A172 (cell line): ENCODE data around the gene B3GLCT. TPM values are rescaled to one million over a fixed set of nuclear protein-coding genes. Genes with fewer than 3 reads are reported as not detected.
A peak's percentile ranks its signal among the peaks of the same experiment; 100 is the strongest.
"Not testable (repeated sequence)": the region's sequence is repeated elsewhere in the genome, so short reads cannot be mapped to it uniquely, and the experiment has no call there.

ENCODE experiments used
- DNase-seq: peaks from one replicate; pipeline ENCODE4 v3.0.0-alpha.2; 2015; ENCODE audit warnings: low spot score
- total RNA-seq: library from RNA; depleted of rRNA; stranded (reverse); fragments of >200 nt; shearing (Covaris generic); gene quantifications from 2 replicates; pipeline ENCODE4 v1.2.3, GENCODE V29; 2014; rRNA removed

Gene B3GLCT
- total RNA-seq, result 16.7 and 20.0 TPM in 2 replicates

DNA sequence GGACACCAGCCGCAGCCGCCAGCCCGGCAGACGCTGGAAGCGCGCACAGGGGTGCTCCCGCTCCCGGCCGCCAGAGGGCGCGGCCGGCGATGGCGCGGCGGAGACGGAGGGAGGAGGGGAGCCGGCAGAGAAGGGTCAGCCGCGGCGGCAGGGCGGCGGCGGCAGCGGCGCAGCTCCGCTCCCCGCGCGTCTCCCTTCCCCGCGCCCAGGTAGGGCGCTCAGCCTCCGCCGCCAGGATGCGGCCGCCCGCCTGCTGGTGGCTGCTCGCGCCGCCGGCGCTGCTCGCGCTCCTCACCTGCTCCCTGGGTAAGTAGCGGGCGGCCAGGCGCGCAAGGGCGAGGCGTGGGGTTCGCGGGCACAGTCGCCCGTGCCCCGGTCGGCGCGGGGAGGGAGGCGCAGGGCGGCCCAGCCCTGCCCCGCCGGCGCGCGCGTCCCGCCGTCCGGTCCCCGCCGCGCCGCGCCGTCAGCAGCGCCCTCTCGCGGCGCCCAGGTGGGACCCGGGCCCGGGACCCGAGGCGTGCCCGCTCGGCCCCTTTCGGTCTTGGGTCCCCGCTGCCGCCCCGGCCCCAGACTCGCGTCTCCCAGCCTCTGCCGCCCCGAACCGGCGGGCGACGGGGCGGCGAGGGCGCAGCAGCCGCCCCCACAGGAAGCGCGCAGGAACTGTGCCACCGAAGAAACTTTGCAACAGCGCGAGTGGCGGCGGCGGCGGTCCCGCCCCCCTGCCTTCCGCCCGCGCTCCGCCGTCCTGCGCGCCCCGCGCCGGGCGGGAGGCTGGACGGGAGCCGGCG is at the start of gene B3GLCT:
Gene B3GLCT, plus strand, starts transcription at position 127 of the 788 bp plus-strand sequence. Its CDS starts 110 bp downstream, at position 237.
- peak; percentile 55 for DNase-seq

DNA sequence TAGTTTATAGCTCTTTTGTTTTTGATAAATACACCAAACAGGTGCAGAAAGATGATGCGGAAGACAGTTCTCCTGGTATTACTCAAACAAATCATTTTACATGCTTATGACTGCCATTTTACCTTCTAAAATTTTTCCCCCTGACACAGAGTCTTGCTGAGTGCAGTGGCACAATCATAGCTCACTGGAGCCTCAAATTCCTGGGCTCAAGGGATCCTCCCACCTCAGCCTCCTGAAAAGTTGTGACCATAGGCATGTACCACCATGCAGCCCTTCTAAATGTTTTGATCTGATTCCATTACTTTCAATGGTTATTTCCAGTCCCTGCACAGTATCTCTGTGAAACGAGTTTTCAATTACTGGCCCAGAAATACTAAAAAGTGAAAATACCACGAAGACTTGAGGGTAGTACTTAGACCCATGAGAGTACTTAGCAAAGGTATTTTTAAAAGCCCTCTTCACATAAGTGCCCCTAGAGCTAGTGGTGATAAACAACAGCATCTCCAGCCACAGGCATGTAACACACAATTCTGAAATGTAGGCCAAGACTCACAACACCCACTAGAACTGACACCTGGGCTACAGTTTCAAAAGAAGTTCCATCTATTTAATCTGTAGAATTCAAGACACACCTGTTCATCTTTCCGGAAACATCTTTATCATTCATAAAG is 49.3 kb upstream of the B3GLCT start:
- DNase-seq, result no peak

DNA sequence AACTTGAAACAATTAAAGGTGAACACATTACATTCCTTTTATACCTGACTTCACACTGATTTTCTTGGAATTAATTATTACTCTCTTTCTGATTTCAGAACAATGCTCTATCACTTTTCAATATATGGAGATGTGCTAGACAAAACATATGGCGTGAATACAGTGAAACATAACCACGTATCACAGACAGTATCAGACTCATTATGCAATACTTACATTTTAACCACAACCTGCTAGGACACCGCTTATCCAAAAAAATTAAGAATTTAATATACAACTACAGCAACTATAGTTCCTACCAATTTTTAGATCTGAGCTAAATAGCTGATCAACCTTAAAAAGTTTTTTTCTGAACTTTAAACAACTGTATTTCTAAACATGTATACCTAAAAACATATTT is 47.9 kb upstream of the B3GLCT start:
- no peak for DNase-seq

DNA sequence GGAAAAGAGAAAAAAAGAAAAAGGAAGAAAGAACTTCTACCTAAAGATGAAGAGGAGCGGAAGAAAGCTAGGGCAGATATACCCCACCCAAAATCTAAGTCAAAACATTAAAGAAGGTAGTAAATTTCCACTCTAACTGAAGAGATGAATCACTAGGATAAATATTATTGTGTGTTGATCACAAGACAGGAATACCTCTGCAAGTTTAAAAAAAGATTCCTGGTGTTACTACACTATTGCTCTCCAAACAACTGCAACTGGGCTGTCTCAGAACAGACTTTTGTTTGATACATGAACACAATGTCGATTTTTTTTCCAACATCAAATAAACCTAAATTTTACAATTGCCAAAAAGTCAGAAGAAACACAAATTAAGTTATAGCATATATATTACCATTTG is 44.8 kb upstream of the B3GLCT start:
- DNase-seq, result no peak

DNA sequence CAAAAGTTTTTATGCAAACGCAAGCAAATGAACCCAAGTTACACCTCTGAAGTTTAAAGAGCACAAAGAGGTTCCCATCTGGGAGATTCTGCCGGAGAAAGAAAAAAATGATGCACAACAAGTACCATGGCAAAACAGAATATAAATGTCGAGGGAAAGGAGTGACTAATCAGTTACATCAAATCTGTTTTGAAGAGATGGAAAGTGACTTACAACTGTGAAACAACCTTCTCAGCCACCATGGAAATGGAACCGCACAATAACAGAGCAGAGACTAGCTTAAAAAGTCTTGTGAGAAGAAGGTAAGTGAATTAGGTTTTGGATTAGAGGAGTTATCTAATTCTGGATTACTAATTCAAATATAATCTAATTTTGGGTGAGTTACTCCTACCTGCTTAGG is 40.5 kb upstream of the B3GLCT start:
- DNase-seq, result peak; percentile 8

DNA sequence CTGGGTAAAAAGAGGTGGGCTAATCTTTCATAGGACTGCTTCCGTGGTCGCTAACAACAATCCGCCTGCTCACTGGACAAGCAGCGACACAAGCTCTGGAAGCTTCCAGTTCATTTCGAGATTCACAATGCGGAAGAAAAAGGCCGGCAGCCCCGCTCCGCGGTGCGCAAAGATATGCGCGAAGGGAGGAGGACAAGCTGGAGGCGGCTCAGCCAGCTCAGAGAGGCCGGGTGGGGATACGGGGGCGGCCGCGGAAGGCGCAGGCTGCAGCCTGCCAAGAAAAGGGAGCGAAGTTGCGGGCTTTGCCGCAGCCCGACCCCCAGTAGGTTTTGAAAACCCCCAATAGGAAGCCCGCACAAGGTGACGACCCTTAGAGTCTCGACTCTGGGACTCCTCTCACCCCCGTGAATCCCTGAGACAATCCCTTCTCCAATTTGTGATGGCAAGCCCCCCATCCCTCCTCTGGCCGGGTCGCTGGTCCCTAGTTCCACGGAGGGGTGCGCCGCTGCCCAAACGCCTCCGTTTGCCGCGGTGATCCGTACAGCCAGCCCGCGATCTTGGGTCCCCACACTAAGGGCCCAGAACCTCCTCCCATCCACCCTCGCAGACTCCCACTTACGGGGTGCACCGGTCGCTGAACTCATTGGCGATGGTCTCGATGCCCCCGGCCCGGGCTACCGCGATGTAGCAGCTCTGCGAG is 38.8 kb upstream of the B3GLCT start:
- no peak for DNase-seq

DNA sequence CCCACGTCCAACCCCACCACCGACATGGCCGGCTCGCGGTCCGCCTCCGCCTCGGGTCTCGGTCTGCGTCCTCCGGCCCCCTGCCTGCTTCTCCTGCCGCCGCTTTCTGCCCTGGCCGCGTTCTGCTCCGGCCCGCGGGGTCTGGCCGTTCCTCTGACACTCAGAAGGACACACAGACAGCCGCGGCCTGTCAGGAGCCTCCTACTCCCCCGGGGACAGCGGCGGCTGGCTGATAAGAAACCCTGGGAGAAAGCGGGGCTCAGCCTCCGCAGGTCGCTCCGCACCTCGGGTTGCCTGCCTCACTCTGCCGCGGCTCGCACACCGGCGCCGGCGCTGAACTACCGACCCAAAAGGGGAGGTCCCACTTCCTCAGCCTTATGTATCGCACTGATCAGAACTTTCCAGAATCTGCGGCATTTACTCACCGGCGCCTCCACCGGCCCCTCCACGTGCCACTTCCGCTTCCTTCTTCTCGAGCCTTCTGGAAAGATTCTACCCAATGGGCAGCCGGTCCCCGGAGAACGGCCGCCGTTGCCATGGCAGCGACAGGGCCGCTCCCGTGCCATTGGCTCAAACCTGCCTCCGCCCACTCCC is 38.1 kb upstream of the B3GLCT start, which contains the start of gene HSPH1:
Gene HSPH1, minus strand, starts transcription at position 348 of the 594 bp plus-strand sequence. Its CDS starts 322 bp downstream, at position 26.
- peak; percentile 96 for DNase-seq

DNA sequence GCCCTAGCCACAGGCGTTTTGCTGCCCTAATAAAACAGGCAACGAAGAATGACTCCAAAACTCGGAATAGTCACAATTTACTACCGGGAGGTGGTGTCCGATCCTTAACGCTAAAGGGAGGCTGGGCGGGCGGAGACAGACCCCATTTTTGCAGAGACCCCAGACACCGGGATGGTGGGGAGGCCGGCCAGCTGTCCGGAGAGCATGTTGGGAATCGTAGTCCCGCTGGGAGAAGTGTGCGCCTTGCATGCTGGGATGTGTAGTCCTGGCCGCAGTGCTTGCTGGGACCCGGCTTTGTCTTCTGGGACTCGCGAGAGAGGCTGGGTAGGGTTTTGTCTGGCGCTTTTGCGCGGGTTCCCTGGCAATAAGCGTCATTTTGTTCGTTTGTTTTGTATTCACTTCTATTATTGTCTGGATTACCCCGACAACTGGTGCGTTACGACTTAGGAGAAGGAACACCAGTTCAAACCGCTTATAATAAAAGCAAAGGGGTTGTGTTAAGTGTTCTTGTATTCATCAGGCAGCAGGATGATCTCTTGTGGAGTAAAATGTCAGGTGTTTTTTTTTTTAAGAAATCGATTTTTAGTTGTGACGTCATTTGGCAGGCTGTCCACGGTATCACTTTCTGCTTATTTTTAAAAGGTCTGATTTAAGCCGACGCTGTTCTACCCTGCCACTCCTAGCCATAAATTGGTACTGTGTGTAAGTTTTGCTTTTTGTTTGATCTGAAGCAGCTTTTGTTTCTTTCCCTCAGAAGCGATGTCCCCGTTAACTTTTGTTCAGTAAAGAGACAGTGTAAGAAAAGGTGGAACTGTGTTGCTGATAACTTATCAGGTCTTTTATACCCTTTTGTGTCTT is 37.4 kb upstream of the B3GLCT start:
- peak; percentile 94 for DNase-seq

DNA sequence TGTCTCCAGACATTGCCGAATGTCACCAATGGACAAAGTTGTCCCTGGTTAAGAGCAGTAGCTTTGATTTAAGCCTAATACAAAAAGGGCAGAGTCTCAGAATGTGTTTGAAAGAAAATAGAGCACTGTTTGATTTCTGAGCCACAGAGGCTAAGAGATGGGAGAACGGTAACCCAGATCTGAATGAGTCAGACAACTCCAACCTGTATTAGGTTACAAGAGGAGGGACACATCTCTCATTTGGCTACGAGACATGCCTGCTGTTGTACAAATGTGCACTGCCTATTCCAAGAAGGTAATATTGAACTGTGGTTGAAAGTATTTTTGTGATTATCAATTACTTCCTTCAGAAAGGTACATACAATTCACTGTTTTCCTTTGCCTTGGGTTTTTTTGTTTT is 33.2 kb upstream of the B3GLCT start:
- no peak for DNase-seq

DNA sequence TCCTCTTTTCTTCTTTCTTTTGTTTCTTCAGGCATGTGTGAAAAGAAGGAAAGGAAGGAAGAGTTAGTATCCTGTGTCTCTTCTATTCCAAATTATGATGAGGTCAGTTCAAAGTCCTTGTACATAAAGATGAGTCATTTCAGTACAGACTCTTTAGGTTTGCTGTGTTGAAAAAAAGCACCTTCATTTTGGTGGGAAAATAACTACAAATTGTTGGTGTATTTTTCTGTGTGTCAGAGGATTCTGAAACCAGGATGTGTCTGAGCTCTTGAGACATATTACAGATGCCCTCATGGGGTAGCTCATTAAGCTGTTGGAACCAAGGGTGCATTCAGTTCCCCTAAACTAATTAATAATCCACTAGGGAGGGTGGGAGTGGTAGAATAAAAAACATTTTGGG is 32.3 kb upstream of the B3GLCT start:
- no peak for DNase-seq

DNA sequence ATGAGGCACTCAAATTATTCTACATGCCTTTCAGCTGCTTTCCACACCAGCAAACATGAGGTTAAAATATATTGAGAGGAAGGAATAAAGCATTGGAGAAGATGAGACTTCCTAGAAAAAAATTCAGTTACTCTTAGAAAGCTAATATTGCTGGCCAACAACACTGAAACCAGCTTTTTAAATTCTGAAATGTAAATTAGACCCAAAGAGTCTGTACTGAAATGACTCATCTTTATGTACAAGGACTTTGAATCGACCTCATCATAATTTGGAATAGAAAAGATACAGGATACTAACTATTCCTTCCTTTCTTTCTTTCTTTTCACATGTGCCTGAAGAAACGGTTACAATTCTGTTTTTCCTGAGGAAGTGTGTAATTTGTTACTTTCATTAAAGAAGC is 31.6 kb upstream of the B3GLCT start:
- no peak for DNase-seq

DNA sequence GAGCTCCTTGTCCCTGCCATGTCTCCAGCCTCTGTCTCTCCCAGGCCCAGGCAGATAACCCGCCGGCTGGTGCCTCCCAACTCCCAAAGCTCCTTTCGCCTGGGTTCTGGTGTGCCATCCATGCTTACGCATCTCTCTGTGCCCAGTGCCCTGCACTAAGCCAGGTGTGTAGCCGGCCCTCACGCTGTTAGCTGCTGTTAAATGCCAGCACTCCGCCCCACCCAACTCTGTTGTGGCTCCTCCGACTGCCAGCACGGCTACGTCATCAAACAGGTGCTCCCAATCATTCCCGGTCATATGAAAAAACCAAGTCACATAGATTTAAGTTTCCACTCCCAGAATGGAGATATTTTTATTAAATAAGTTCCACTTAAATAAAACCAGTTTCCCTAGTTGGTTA is 31.0 kb upstream of the B3GLCT start:
- no peak for DNase-seq

DNA sequence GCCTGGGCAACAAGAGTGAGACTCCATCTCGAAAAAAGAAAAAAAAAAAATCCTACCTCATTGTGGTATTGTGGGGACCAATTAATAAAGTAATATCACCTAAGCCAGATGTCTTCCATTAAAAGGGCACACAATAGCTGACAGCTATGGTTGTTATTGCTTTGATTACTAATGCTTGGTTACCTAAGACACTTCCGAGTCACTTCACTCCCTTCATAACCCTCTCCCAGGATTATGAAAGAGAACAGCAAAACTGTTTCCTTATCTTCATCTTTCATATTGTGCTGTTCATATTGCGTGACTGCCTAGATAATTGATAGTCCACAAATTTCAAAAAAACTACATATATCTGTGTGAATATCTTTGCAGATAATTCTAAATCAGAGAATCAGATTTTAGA is 27.8 kb upstream of the B3GLCT start:
- peak; percentile 52 for DNase-seq

DNA sequence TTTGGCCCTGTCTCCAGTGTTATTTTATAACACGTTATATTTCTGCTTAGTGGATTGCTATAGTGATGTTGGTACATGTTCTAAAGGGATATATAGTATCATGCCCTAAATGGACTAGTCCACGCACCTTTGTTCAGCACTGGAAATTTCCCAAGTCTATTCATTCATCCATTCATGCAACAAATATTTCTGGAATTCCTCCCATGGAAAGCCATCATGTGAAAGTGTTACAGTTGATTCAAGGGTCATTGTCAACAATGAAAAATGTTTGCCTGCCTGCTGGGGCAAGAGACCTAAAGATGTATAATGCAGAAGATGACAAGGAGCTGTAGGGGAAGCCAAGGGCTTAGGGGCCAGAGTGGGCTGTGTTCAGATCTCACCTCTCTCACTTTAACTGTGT is 27.2 kb upstream of the B3GLCT start:
- peak; percentile 95 for DNase-seq

DNA sequence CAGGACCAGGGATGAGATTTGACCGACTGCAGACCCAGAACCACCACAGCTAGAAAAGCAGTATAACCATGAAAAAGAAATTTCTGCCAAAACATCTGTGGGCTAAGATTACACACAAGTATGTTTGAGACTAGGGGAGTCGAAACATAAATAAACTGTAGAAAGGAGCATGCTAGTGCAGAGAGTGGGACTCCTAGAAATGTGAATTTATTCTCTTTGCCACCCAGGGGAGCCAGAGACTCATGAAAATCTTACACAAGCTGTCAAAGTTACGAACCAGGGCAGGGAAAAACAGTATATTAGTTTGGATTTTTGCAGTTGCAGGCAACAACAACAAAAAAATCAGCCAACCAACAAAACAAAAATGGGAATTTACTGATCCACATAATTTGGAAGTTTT is 25.8 kb upstream of the B3GLCT start:
- DNase-seq, result no peak

DNA sequence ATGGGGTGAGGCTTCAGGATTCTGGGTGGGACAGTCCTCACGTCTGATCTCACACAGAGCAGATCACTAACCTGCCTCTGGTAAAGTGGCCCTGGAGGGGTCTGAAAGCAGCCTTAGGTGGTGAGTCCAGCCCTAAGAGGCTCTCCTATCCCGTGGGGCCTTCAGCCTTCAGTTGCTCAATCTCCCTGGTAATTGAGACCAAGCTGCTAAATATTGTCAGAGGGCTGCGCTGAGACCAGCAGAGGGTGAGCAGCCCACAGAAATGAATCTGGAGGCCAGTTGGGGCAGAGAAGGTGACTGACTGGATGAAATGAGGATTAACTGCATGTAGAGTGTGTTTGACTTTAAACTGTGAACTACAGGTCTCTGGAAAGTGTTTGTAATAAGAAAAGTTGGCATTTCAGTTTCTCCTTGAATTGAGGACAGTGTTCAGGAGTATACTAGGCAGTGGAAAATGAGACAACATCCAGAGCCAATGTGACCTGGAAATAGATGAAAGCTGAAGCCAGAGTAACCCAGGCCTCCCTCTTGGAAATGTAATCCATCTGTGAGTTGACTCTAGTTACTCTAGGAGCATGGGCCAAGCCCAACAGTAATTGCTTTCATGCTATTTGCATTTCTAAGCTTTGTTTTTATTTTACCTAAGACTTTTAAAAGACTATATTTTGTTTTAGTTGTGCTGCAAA is 23.8 kb upstream of the B3GLCT start:
- DNase-seq, result no peak

DNA sequence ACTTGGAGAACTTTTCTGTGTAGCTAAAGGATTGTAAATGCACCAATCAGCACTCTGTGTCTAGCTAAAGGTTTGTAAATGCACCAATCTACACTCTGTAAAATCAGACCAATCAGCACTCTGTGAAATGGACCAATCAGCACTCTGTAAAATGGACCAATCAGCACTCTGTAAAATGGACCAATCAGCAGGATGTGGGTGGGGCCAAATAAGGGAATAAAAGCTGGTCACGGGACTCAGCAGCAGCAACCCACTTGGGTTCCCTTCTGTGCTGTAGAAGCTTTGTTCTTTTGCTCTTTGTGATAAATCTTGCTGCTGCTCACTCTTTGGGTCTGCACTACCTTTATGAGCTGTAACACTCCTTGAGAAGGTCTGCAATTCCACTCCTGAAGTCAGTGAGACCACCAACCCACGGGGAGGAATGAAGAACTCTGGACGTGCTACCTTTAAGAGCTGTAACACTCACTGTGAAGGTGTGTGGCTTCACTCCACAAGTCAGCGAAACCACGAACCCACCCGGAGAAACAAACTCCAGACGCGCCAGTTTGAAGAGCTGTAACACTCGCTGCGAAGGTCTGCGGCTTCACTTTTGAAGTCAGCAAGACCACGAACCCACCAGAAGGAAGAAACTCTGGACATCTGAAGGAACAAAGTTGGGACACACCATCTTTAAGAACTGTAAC is 21.8 kb upstream of the B3GLCT start:
- DNase-seq, result not testable (repeated sequence)

DNA sequence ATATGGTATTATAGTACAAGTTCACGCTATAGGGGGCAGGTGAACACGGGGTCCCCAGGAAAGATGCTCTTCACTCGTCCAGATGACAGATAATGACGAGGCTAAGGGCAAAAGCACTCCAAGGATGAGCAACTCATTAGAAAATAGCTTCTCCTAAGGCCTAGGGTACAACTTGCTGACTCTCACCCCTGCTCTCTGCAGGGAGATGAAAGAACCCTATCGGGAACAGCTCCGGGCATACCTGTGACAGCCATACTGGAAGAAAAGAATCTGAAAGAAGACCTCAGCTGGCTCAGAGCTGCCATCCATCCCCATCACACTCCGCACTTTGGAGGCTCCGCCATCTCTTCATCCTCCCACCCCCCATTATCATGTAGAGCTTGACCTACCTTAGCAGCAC is 20.5 kb upstream of the B3GLCT start:
- DNase-seq, result no peak

DNA sequence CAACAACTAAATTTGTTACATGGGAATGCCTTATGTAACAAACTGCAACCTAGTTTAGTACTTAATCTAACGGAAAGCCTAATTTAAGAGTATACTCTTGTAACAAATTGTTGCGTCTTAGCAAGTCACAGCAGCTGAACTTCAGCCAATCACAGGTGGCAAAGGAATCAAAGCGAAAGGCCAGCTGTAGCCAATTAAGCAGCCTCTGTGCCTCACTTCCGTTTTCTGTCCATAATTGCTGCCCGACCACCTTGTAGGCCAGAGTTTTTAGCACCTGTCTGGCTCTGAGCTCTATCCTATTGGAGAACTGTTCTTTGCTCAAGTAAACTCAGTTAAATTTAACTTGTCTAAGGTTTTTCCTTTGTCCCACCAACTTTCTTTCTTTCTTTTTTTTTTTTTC is 20.0 kb upstream of the B3GLCT start:
- no peak for DNase-seq

DNA sequence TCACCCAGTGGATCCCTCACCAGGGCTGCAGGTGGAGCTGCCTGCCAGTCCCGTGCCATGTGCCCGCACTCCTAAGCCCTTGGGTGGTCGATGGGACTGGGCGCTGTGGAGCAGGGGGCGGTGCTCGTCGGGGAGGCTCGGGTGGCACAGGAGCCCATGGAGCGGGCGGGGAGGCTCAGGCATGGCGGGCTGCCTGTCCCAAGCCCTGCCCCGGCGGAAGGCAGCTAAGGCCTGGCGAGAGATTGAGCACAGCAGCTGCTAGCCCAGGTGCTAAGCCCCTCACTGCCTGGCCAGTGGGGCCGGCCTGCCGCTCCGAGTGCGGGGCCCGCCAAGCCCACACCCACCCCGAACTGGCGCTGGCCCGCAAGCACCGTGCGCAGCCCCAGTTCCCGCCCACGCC is 16.8 kb upstream of the B3GLCT start:
- no peak for DNase-seq
